ENCODE results near the gene ABI1.
A peak's percentile ranks its signal among the peaks of the same experiment; 100 is the strongest.

The ABI1 gene

GRCh38 chr10:26706936-26707335, 153.8 kb downstream of the ABI1 start:
- no peak for DNase-seq

- DNase-seq: no peak
Measured at GRCh38 chr10:26706206-26706605, 154.6 kb downstream of the ABI1 start.

GRCh38 chr10:26703974-26704373, 156.8 kb downstream of the ABI1 start:
- no peak for DNase-seq

GRCh38 chr10:26703096-26703495, 157.7 kb downstream of the ABI1 start:
- DNase-seq: no peak

- DNase-seq: no peak
Measured at GRCh38 chr10:26700884-26701630, 159.7 kb downstream of the ABI1 start.

- DNase-seq: no peak
Measured at GRCh38 chr10:26699631-26700030, 161.1 kb downstream of the ABI1 start.

- no peak for DNase-seq
Measured at GRCh38 chr10:26698909-26699308, 161.8 kb downstream of the ABI1 start.

- peak in 1 of 2 donors; percentile 8 for DNase-seq
Measured at GRCh38 chr10:26697922-26698608, 162.7 kb downstream of the ABI1 start.

GRCh38 chr10:26697163-26697921, 163.4 kb downstream of the ABI1 start, which contains the start of gene PDSS1:
TSS of gene PDSS1 (plus strand) at chr10:26697701. CDS start at chr10:26697712, 11 bp downstream.
- peak; percentile 73 to 75 for DNase-seq

- DNase-seq: no peak
Measured at GRCh38 chr10:26696786-26697162, 164.0 kb downstream of the ABI1 start.
